ENCODE data around the gene KPRP. TPM values are rescaled to one million over a fixed set of nuclear protein-coding genes. Genes with fewer than 3 reads are reported as not detected.

The KPRP gene
- total RNA-seq, 1 donor from 2014 or later: not detected

- ATAC-seq (no peak), DNase-seq (ENCODE audit: low spot score) (no peak)
- intact Hi-C loops (cut with DNase I): no loop called here
These were observed 11.2 kb downstream of the KPRP start for GRCh38 chr1:152768847-152769533.

GRCh38 chr1:152770411-152770810 lies 12.6 kb downstream of the KPRP start:
- ATAC-seq (no peak), DNase-seq (ENCODE audit: low spot score) (no peak)
- intact Hi-C loops (cut with DNase I): no loop called here

DNA sequence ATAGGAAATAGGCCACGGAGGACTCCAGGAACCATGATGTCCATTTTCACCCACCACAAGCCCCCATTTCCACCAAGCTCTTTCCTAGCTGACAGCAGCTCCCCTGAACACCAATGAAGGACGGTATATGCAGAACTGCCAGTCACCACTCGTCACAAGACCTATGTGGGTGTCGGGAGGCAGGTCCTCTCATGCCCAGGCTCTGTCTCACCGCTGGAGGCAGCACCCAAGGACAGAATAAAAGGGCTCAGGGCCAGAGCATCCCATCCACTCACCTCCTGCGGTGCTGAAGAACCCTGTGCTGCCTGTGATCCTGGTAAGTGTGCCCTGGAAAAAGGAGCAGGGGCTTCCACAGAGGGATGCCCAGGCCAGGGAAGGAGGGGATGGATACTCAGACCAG lies 17.1 kb downstream of the KPRP start, which contains the start of gene LCE1F:
Gene LCE1F (plus strand): TSS at position 266 of the 400 bp plus-strand sequence. CDS start 1,232 bp downstream, outside the sequence.
- DNase-seq (ENCODE audit: low spot score) (no peak), ATAC-seq (no peak)
- intact Hi-C loops (cut with DNase I): no loop called here

- intact Hi-C loops (cut with DNase I): no loop called here
- DNase-seq (ENCODE audit: low spot score) (no peak), ATAC-seq (no peak)
These were observed 18.5 kb downstream of the KPRP start for GRCh38 chr1:152776361-152776760.

- DNase-seq (ENCODE audit: low spot score) (no peak), ATAC-seq (no peak)
- intact Hi-C loops (cut with DNase I): no loop called here
These were observed 19.8 kb downstream of the KPRP start for GRCh38 chr1:152777510-152778137.

DNA sequence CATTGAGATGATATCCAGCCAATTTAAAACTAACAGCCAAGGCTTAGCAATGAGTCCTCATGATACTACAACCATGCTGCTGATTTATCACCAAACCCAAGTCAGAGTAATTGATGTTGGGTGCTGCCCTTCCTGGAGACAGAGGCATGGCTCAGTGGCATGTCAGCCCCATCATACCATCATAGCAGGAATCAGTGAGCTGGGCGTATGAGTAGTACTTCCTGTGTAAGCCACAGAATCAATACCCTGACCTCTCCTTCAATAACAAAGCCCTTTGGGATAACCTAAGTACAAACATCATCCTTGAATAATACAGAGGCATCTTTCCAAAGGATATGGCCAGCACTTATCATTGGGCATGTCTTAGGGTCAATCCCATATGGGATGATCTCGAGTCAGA lies 25.3 kb downstream of the KPRP start:
- ATAC-seq (no peak), DNase-seq (ENCODE audit: low spot score) (no peak)
- intact Hi-C loops (cut with DNase I): no loop called here

DNA sequence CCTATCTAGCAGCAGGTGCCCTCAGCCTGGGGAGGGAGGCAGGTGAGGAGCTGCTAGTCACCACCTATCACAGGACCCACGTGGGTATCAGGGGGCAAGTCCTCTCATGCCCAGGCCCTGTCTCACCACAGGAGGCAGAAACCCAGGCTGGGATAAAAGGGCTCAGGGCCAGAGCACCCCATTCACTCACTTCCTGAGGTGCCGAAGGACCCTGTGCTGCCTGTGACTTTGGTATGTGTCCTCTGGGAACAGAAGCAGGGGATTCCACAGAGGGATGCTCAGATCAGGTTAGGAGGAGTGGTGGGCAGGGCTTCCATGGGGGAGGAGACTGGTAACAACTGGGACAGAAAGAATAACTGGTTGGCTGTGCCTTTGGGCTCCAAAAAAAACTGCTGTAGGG lies 28.3 kb downstream of the KPRP start, which contains the start of gene LCE1E:
Gene LCE1E (plus strand): TSS at position 181 of the 400 bp plus-strand sequence. CDS start 1,043 bp downstream, outside the sequence.
- DNase-seq (ENCODE audit: low spot score) (no peak), ATAC-seq (no peak)
- intact Hi-C loops (cut with DNase I): no loop called here

DNA sequence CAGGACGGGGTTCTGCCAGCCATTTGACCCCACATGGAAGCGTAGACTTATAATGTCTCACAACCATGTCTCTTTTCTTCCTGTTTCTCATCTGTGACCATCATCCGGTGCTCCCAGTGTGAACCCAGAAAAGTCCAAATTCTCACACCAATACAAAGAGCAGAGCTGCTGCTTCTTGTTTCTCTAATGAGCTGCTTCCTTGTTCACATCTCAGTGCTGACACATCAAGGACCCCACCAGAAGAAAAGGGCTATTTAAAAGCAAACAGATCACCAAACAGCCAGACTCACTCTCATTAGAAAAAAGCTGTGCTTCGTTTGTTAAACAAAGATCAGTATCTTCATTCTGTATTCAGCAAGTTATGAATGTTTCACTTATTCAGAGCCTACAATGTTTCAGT lies 37.9 kb downstream of the KPRP start:
- DNase-seq (ENCODE audit: low spot score) (no peak), ATAC-seq (no peak)
- intact Hi-C loops (cut with DNase I): no loop called here

DNA sequence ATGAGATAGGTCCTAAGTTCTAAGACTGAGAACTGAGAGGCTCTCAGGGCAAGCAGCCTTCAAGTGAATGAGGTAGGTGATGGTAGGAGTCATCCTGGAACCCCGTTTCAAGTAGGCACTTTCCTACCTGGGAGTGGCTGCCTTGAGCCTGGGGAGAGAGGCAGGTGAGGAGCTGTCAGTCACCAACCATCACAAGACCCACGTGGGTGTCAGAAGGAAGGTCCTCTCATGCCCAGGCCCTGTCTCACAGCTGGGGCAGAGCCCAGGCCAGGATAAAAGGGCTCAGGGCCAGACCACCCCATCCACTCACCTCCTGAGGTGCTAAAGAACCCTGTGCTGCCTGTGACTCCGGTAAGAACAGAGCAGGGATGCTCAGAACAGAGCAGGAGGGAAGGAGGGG lies 38.6 kb downstream of the KPRP start, which contains the start of gene LCE1D:
Gene LCE1D (plus strand): TSS at position 301 of the 400 bp plus-strand sequence. CDS start 1,074 bp downstream, outside the sequence.
- intact Hi-C loops (cut with DNase I): no loop called here
- ATAC-seq (no peak), DNase-seq (ENCODE audit: low spot score) (no peak)

DNA sequence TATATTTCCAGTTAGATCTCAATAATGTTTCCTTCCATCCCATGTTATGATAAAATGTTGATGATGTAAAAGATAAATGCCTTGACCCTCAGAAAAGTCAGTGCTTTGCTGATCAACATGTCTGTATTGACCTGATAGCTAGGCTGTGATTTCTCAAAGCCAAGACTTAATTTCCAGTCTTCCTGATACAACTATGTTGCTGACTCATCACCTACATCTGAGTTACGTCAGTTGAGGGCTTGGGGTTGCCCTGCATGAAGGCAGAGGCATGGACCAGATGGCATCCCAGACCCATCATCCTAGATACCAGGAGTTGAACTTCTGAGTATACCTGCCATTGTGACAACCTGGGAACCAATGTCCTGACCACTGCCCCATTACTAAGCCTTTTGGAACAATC lies 43.5 kb downstream of the KPRP start:
- DNase-seq (ENCODE audit: low spot score) (no peak), ATAC-seq (no peak)
- intact Hi-C loops (cut with DNase I): no loop called here

DNA sequence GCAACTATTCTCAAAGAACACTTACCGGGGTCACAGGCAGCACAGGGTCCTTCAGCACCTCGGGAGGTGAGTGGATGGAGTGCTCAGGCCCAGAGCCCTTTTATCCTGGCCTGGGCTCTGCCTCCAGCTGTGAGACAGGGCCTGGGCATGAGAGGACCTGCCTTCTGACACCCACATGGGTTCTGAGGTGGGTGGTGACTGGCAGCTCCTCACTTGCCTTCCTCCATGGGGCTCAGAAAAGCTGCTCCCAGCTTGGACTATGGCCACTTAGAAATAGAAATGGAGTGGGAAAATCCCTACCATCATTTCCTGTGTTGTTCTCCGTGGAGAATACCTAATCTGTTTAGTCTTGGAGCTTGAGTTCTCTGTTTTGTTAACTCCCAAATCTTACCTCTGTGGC lies 48.8 kb downstream of the KPRP start, which contains the start of gene LCE1C:
Gene LCE1C (minus strand): TSS at position 76 of the 400 bp plus-strand sequence. CDS start 1,173 bp downstream, outside the sequence.
- intact Hi-C loops (cut with DNase I): no loop called here
- no peak for DNase-seq (ENCODE audit: low spot score)
- ATAC-seq: no peak

- intact Hi-C loops (cut with DNase I): no loop called here
- ATAC-seq (no peak), DNase-seq (ENCODE audit: low spot score) (no peak)
These were observed 53.2 kb downstream of the KPRP start for GRCh38 chr1:152811050-152811449.

Other genes with a start within 250 kb of the KPRP start
- gene LCE5A, start 247.2 kb upstream of the KPRP start, total RNA-seq: not detected
- not detected for gene CRCT1, start 243.5 kb upstream of the KPRP start, total RNA-seq
- gene LCE3E, start 191.2 kb upstream of the KPRP start, total RNA-seq: not detected
- not detected for gene LCE3D, start 177.5 kb upstream of the KPRP start, total RNA-seq
- gene LCE3C, start 157.8 kb upstream of the KPRP start, total RNA-seq: not detected
- not detected for gene LCE3B, start 144.2 kb upstream of the KPRP start, total RNA-seq
- gene LCE3A, start 134.9 kb upstream of the KPRP start, total RNA-seq: not detected
- not detected for gene LCE2D, start 94.6 kb upstream of the KPRP start, total RNA-seq
- not detected for gene LCE2C, start 82.7 kb upstream of the KPRP start, total RNA-seq
- not detected for gene LCE2B, start 71.9 kb upstream of the KPRP start, total RNA-seq
- not detected for gene LCE2A, start 59.7 kb upstream of the KPRP start, total RNA-seq
- not detected for gene LCE4A, start 49.9 kb upstream of the KPRP start, total RNA-seq
- not detected for gene LCE1F, start 17.1 kb downstream of the KPRP start, total RNA-seq
- gene LCE1E, start 28.2 kb downstream of the KPRP start, total RNA-seq: not detected
- not detected for gene LCE1D, start 38.7 kb downstream of the KPRP start, total RNA-seq
- gene LCE1C, start 48.6 kb downstream of the KPRP start, total RNA-seq: not detected
- not detected for gene LCE1B, start 53.9 kb downstream of the KPRP start, total RNA-seq
- not detected for gene LCE1A, start 69.4 kb downstream of the KPRP start, total RNA-seq
- gene LCE6A, start 84.8 kb downstream of the KPRP start, total RNA-seq: not detected
- gene LCE7A, start 102.0 kb downstream of the KPRP start, total RNA-seq: not detected
- gene SMCP, start 120.3 kb downstream of the KPRP start, total RNA-seq: not detected
- not detected for gene IVL, start 150.5 kb downstream of the KPRP start, total RNA-seq
- not detected for gene SPRR5, start 189.2 kb downstream of the KPRP start, total RNA-seq
- not detected for gene SPRR4, start 212.6 kb downstream of the KPRP start, total RNA-seq
- not detected for gene SPRR1A, start 226.1 kb downstream of the KPRP start, total RNA-seq
- gene SPRR3, start 243.7 kb downstream of the KPRP start, total RNA-seq: 0.45 TPM